CD4-positive, alpha-beta T cell (primary cell): ENCODE results near the gene UPK1A. TPM values are rescaled to one million over a fixed set of nuclear protein-coding genes. Genes with fewer than 3 reads are reported as not detected.
"Not testable (repeated sequence)": the region's sequence is repeated elsewhere in the genome, so short reads cannot be mapped to it uniquely, and the experiment has no call there.

ENCODE experiments used
- ATAC-seq: fragments of 200-7000 bp; cut with Tn5 transposase; one replicate; pipeline ENCODE4 v1.10.0; 2022; ENCODE audit warnings: mild to moderate bottlenecking; ENCODE audit not compliant: poor library complexity
- CTCF ChIA-PET: fragments of 350-600 bp; sonication (Branson Sonifier 250); formaldehyde crosslinking; loops from one replicate; lab custom pipeline; 2021; ENCODE audit warnings: antibody characterized with exemption, inconsistent platforms; lab: Charles Lee
- POLR2A ChIA-PET: fragments of 350-600 bp; sonication (Branson Sonifier 250); formaldehyde crosslinking; loops from one replicate; lab custom pipeline; 2021; ENCODE audit warnings: antibody characterized with exemption, inconsistent platforms; lab: Charles Lee
- DNase-seq, 14 experiments: peaks; one replicate each; pipeline ENCODE4 v3.0.0-alpha.2; 2013 to 2020; ENCODE audit warnings: mixed read lengths in 2 of 14
- H3K27ac ChIP-seq, 2 donors: one replicate each; pipeline versions ENCODE4 v1.5.1 to v1.7.0; 2013; ENCODE audit warnings: low read length in 2 of 2, low read depth in 1 of 2, mild to moderate bottlenecking in 1 of 2
- H3K27me3 ChIP-seq, 2 experiments: 1 replicate in 1 of 2; 2 replicates in 1 of 2; pipeline versions ENCODE4 v1.6.1 to v1.7.0; 2013; ENCODE audit warnings: low read length in 2 of 2, control low read depth in 1 of 2, mild to moderate bottlenecking in 1 of 2, moderate library complexity in 1 of 2; ENCODE audit not compliant: insufficient read depth in 2 of 2, control insufficient read depth in 1 of 2
- H3K36me3 ChIP-seq: one replicate; pipeline ENCODE4 v1.6.1; 2013; ENCODE audit warnings: low read length, control low read depth; ENCODE audit not compliant: insufficient read depth
- H3K4me1 ChIP-seq: one replicate; pipeline ENCODE4 v1.6.1; 2013; ENCODE audit warnings: low read length, control low read depth; ENCODE audit not compliant: insufficient read depth
- H3K4me3 ChIP-seq: one replicate; pipeline ENCODE4 v1.5.1; 2013; ENCODE audit warnings: mild to moderate bottlenecking, low read length, moderate library complexity
- H3K9me3 ChIP-seq, 2 experiments: 1 replicate in 1 of 2; 2 replicates in 1 of 2; pipeline versions ENCODE4 v1.6.1 to v1.7.0; 2013; ENCODE audit warnings: low read length in 2 of 2, mild to moderate bottlenecking in 2 of 2, control low read depth in 1 of 2, moderate library complexity in 1 of 2; ENCODE audit not compliant: control insufficient read depth in 1 of 2, insufficient read depth in 1 of 2
- H3K27ac Mint-ChIP-seq: one replicate; pipeline ENCODE4 v1.8.0; 2020; ENCODE audit warnings: mixed read lengths
- H3K27me3 Mint-ChIP-seq: one replicate; pipeline ENCODE4 v1.8.0; 2021; ENCODE audit warnings: mixed read lengths
- H3K36me3 Mint-ChIP-seq: one replicate; pipeline ENCODE4 v1.8.0; 2021; ENCODE audit warnings: low read depth, mixed read lengths
- H3K4me1 Mint-ChIP-seq: one replicate; pipeline ENCODE4 v1.8.0; 2021; ENCODE audit warnings: low read depth, mixed read lengths
- H3K4me3 Mint-ChIP-seq: one replicate; pipeline ENCODE4 v1.8.0; 2020; ENCODE audit warnings: mild to moderate bottlenecking, mixed read lengths
- H3K9me3 Mint-ChIP-seq: one replicate; pipeline ENCODE4 v1.8.0; 2020; ENCODE audit warnings: mixed read lengths
- CTCF ChIP-seq: fragments of 200-600 bp; IDR thresholded peaks from one replicate; pipeline ENCODE4 v1.8.0; 2022; ENCODE audit warnings: antibody characterized with exemption, mild to moderate bottlenecking
- intact Hi-C, 2 experiments: fragments of 100-400 bp; cut with DNase I in 1 of 2; cut with micrococcal nuclease in 1 of 2; formaldehyde crosslinking; loops; one replicate each; pipeline versions ENCODE4 v1.15.1 to v1.9.0; 2023 to 2025; cut with DNase I, micrococcal nuclease
- total RNA-seq, 174 experiments: library from RNA in 2 of 174; stranded (reverse) in 2 of 174; gene quantifications; one replicate each; pipeline ENCODE4 v1.2.3 and lab custom pipeline; 2021 to 2026

The UPK1A gene
- total RNA-seq, 2 experiments from 2014 or later, result 0.36 to 0.47 TPM

- H3K27me3 Mint-ChIP-seq, result peaks cover 22% of the 10 kb centered on the region
- no peak for TF ChIP-seq CTCF
- POLR2A ChIA-PET, result no interaction called here
- no peak overlapping the region for H3K27ac Mint-ChIP-seq
- CTCF ChIA-PET, result no interaction called here
- ATAC-seq, result no peak
- no peak overlapping the region for H3K27ac ChIP-seq
- H3K36me3 ChIP-seq, result no peaks in the 10 kb centered on the region
- H3K4me1 Mint-ChIP-seq, result peaks cover 10% of the 10 kb centered on the region
- peaks cover 5 to 9% of the 10 kb centered on the region in 2 experiments for H3K27me3 ChIP-seq
- no peaks in the 10 kb centered on the region for H3K36me3 Mint-ChIP-seq
- H3K4me3 Mint-ChIP-seq, result no peak overlapping the region
- DNase-seq, result no peak
- H3K4me3 ChIP-seq, result no peak overlapping the region
- H3K9me3 ChIP-seq, result no peaks in the 10 kb centered on the region
- intact Hi-C loops, result loop anchor here in 1 of 2 experiments (10.0 kb wide), 1 partner anchor 111 kb away; the partner anchor contains the start of gene ATP4A
- peaks cover 12% of the 10 kb centered on the region for H3K4me1 ChIP-seq
- no peaks in the 10 kb centered on the region for H3K9me3 Mint-ChIP-seq
These were observed 9.3 kb downstream of the UPK1A start for GRCh38 chr19:35675589-35676140.

- ATAC-seq (no peak), DNase-seq (no peak)
- intact Hi-C loops, result loop anchor here (5.0 kb wide), 1 partner anchor 67 kb away; the partner anchor contains the start of genes HSPB6 (in 2 of the 2) and PROSER3 (in 2 of the 2)
- Mint-ChIP-seq H3K36me3 (no peaks in the 10 kb centered on the region), H3K4me1 (no peaks in the 10 kb centered on the region), H3K4me3 (no peak overlapping the region), H3K9me3 (no peaks in the 10 kb centered on the region), H3K27ac (no peak overlapping the region), H3K27me3 (no peaks in the 10 kb centered on the region)
- H3K36me3 ChIP-seq, result no peaks in the 10 kb centered on the region
- no peak for TF ChIP-seq CTCF
- no peak overlapping the region for H3K27ac ChIP-seq
- ChIA-PET CTCF (interaction anchor here (0.7 kb wide), 1 partner anchor 1042 kb away, joined by 3 read pairs; no protein-coding TSS in a partner anchor), POLR2A (no interaction called here)
- H3K4me3 ChIP-seq, result no peak overlapping the region
- no peaks in the 10 kb centered on the region for H3K9me3 ChIP-seq
- H3K4me1 ChIP-seq, result peaks cover 5% of the 10 kb centered on the region
- H3K27me3 ChIP-seq, result no peaks in the 10 kb centered on the region
These were observed 23.5 kb downstream of the UPK1A start for GRCh38 chr19:35689836-35690235.

- H3K9me3 Mint-ChIP-seq, H3K27me3 Mint-ChIP-seq, H3K27ac Mint-ChIP-seq, H3K27me3 ChIP-seq, H3K9me3 ChIP-seq, H3K36me3 Mint-ChIP-seq, H3K27ac ChIP-seq, DNase-seq, H3K4me3 ChIP-seq, H3K4me3 Mint-ChIP-seq, CTCF ChIA-PET, H3K4me1 Mint-ChIP-seq, ATAC-seq, H3K4me1 ChIP-seq, POLR2A ChIA-PET, H3K36me3 ChIP-seq: not testable (repeated sequence)
- intact Hi-C loops, result loop anchor here (5.0 kb wide), 1 partner anchor 66 kb away; the partner anchor contains the start of genes HSPB6 (in 2 of the 2) and PROSER3 (in 2 of the 2)
These were observed 24.8 kb downstream of the UPK1A start for GRCh38 chr19:35691106-35691505.
